Measurements from ENCODE around the gene THSD4.

Gene THSD4

DNA sequence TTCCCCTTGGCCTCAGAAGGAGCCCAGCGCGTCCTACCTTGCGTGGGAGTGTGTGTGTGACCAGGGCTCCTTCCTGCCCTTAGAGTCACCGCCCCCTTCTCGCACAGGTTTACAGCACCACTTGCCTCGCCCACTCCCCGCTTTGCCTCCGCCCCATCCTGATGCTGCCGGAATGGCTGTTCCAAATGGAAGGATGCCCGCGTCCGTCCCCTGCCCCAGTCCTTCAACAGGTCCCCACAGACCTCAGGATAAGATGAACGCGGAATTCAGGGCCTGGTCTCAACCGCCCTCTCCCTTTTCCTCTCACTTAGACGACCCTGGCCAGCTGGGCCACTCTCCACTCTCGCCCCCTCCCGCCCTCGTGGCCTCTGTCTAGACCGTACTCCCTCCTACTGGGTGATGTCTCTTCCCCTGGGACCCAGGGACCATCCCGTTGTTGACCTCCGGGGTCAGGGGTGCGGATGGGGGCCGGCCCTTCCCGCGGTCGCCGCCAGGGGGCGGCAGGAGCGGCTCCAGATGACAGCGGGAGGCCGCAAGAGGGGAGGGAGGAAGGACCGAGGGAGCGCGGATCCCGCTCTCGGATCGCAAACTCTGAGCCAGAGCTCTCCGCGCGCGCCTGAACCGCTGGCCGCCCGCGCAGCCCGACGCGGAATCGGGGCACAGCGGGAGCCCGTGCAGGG lies at the start of gene THSD4:
TSS of gene THSD4 (plus strand) at position 585 of the 680 bp plus-strand sequence.
- DNase-seq (ENCODE audit: low spot score), result peak; percentile 89

DNA sequence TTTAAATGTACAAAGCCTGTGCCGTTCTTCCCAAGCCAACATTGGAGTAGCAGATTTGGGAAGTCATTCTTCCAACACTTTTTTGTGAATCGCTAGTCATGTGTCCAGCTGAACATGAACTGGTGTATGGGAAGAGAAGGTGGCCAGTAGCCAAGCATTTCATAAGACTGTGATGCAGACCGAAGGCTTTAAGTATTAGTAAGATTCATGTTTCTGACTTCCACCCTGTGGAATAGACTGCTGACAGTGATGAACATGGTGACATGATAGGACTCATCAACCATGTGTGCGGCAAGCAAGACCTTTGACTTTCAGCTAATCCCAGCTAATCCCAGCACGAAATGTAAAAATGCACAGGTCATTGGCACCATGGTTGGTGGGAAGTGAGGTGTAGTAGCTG lies 48.3 kb upstream of the THSD4 start:
- no peak for DNase-seq (ENCODE audit: low spot score)

DNA sequence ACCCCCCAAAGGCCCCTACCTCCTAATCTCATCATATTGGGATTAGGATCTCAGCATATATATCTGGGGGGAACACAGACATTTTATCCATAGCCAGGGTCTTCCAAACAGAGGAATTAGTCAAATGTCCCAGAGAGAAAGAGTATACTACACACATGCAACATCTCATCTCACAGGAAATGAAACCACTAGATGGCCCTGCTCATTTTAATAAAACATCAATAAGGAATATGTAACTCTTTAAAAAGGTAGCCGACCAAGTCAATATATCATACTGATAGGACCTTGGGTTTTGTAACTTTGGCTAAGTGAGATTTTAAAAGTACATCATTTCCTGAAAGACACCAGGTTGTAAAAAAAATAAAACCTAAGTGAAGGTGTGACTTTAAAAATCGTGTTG lies 45.6 kb upstream of the THSD4 start:
- no peak for DNase-seq (ENCODE audit: low spot score)

DNA sequence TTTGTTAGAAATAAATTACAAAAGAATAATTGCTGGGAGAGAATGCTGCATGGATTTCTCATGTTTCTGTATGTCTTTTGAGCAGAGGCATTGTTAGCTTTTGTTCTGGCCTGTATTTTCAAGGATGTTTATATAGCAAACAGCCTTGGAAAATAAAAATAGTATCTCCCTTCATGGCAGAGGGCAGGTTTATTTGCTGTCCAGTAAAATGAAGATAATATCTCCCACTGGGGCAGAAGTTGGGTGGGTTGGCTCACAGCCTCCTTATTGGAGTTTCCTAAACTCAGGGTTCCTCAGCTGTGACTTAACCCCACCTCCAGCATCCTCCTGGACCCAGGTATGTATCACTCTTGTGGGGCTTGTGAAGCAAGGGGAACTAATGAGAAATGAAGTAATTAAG lies 43.7 kb upstream of the THSD4 start:
- DNase-seq (ENCODE audit: low spot score), result no peak

DNA sequence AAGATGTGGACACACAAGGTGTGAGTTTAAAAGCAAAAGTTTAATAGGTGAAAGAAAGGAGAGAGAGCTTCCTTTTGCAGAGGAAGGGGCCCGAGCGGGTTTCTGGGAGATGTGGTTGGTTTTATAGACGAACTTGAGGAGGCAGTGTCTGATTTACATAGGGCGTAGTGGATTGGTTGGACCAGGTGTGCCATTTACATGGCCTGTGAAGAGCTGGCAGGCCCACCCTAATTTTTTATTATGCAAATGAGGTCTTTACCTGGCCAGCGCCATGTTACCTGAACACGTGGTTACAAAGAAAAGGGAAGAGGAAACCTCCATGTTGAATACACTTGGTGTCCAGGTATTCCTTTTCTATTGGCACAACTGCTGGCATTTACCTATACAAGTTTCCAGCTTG lies 42.8 kb upstream of the THSD4 start:
- no peak for DNase-seq (ENCODE audit: low spot score)

DNA sequence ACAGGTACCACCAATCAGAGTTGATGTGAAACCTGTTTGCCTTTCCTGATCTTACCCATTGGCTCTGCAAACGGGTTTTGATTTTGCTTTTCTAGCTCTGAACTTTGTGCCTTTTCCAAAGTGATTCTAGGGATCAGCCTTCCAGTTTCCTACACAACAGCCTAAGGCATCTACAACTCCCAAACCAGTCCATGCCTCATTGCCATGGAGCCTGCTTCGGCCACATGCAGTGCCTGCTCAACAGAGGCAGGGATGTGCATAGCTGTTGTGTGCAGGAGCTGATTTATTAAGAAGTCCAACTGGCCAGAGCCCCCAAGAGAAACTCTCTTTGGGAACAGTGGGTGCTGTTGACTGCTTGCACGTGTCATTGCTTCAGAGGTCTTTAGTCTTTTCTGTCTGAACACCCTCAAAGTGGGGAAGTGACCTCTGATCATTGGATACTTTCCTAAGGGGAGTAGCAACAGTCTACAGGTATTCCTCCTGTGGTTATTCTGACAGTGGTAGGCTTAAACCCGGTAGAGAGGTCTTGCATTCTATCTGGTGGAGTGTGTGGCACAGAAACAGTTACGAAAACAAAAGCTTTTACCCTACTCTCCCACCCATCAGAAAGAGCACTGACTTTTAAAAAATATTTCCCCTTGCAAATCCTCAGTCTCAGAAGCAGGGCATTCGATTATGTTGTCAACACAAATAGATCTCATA lies 36.6 kb upstream of the THSD4 start:
- DNase-seq (ENCODE audit: low spot score), result no peak

DNA sequence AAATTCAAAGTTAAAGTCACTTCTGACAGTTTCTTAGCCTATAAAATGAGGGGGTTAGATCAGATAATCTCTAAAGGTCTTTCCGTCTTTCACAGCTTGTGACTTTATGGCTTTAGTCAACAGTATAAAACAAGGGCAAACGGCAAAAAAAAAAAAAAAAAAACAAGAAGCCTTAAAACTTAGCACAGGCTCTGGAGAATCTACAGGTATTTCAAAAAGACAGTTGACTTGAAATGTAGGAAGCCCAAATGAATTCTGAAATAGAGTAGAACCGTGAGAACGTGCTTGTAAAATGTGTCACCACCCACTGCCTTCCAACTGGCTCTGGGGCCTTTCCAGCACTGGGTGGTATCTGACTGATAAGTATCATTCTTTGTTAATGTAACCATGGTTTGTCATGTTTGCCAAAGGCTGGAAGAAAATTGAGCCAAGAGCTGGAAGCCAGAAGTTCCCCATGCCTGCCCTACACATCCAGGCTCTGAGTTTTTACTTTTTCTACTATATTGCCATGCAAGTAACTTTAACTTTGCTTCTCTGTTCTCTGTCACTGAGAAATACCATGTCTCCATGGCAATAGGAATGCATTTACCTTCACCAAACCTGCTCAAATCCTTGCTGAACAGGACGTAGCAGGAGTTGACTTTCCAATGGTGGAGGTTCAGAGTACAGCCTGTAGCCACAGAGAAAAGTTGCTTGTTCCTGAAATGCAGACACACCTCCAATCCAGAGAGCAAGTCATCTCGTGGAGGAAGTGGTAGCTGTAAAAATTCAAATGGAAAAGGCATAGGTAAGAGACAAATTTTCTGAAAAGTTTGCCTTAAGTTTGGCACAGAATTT lies 35.8 kb upstream of the THSD4 start:
- DNase-seq (ENCODE audit: low spot score), result peak; percentile 13

DNA sequence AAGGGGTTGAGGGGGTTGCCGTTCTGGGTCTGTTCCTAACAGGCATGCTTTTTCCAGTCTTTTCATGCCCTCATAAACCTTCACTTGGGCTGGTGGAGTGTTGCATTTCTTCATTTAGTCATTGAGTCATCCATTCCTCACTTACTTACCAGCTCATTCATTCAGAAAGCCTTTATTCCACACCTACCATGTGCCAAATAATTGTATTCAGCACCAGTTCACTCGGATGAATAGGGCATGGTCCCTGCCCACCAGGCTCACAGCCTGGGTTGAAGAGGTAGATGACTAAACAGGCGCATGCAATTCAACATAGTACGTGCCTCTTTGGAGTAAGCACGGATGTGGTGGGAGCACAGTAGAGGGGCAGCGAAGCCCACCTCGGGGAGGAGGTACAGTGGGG lies 35.1 kb upstream of the THSD4 start:
- DNase-seq (ENCODE audit: low spot score), result no peak

DNA sequence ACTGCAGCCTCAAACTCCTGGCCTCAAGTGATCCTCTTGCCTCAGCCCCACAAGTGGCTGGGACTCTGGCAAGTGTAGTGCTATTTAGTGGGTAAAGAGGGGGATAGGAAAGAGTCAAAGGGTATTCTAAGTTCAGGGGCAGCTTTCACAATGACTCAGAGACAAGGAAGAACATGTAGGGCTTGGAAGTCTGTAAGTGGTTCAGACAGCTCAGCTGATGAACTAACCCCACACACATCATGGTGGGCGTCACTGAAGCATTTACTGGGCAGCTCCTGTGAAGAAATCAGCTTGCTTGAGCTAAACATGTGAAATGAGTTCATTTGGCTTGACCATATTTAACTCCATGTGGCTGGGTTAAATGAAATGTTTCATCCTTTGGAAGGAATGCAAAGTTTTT lies 34.6 kb upstream of the THSD4 start:
- peak; percentile 8 for DNase-seq (ENCODE audit: low spot score)

DNA sequence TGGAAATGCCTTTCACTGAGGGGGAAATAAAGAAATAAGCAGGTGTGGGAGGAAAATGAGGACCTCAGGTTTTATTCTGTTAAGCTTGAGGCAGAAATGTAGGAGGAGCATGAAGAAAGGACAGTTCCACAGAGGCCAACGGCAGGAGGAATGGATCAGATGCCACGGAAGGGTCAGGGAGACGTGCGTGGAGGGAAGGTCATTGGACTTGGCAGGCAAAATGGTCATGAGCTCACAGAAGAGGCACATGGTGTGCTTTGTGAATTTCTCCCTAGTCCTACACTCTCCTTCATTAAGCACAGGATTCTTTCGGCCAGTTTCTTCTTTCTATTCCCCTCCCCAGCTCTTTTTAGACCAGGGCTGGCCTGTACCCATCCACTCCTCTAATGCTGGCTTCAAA lies 32.5 kb upstream of the THSD4 start:
- DNase-seq (ENCODE audit: low spot score), result no peak

DNA sequence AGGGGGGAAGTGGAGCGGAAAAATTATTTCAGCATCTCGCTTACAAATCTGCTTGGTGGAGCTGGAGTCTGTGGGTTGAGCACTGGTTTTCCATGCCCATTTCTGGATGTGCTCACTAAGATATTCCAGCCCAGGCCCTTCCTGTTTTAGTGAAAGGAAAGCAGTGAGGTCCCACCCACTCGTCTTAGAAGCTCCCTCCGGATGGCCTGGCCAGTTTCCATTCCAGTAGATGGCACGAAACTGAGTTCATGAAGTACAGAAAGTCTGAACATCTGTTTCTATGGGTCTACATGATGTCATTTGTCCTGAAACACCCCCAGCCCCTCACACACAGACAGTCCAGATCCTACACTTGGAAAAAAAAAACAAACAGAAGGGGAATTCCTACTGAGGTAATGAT lies 31.9 kb upstream of the THSD4 start:
- no peak for DNase-seq (ENCODE audit: low spot score)

DNA sequence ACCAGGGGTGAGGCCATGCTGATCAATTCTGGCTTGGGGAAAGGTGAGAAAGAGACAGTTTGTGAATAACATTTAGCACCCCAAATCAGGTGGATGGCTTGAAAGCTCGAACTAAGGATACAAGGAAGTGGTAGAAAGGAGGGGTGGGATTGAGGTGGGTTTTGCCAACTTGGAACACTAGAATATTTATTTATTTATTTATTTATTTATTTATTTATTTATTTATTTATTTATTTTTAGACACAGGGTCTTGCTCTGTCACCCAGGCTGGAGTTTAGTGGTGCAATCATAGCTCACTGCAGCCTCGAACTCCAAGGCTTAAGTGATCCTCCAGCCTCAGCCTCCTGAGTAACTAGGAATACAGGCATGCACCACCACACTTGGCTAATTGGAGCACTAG lies 31.0 kb upstream of the THSD4 start:
- no peak for DNase-seq (ENCODE audit: low spot score)

DNA sequence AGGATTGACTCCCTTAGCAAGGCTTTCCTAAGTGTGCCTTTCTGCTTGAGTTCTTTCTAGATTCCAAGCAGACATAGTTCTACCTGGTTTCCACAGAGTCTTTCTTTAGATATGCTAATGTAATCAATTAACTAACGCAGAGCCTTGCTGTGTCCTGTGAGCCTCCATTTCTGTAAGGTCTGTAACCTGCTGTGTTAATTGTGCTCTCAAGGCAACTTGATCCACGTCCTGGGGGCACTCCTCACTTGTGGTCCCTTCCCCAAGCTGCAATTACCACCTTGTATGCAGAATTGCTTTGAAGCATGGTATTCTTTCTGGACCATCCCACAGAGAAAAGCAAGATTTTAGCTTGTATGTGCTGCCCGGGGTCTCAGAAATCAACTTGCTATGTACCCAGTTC lies 29.5 kb upstream of the THSD4 start:
- no peak for DNase-seq (ENCODE audit: low spot score)

DNA sequence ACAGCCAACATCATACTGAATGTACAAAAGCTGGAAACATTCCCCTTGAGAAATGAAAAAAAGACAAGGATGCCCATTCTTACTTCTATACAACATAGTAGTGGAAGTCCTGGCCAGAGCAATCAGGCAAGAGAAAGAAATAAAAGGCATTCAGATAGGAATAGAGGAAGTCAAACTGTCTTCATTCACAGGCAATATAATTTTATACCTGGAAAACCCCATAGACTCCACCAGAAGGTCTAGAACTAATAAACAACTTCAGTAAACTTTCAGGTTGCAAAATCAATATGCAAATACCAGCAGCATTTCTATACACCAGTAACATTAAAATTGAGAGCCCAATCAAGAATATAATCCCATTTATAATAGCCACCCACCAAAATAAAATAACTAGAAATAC lies 27.1 kb upstream of the THSD4 start:
- no peak for DNase-seq (ENCODE audit: low spot score)

DNA sequence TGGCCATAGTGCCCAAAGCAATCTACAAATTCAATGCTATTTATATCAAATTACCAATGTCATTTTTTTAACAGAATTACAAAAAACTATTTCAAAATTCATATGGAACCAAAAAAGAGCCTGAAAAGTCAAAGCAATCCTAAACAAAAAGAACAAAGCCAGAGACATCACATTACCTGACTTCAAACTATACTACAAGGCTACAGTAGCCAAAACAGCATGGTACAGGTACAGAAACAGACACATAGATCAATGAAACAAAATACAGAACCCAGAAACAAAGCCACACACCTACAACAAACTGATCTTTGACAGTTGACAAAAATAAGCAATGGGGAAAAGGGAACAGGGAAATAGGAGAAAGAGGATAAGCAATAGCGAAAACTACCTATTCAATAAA lies 26.6 kb upstream of the THSD4 start:
- DNase-seq (ENCODE audit: low spot score), result no peak

DNA sequence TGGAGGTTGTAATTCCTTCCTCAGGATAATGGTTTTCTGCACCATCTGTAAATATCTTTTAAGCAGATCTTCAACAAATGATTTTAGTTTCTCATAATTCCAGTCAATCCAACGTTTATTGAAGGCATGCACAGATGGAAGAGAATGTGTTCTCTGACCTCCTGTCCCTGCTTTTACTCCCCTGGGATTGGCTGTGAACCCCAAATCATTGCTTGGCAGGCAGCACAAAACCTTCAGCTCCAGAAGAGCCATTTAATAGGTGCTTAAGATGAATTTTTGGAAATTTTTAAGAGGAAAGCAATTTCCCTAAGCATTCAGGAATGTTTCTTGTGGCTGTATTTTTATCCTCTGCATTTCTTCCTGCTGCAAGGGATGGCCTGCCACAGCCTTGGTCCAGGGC lies 25.5 kb upstream of the THSD4 start:
- no peak for DNase-seq (ENCODE audit: low spot score)

DNA sequence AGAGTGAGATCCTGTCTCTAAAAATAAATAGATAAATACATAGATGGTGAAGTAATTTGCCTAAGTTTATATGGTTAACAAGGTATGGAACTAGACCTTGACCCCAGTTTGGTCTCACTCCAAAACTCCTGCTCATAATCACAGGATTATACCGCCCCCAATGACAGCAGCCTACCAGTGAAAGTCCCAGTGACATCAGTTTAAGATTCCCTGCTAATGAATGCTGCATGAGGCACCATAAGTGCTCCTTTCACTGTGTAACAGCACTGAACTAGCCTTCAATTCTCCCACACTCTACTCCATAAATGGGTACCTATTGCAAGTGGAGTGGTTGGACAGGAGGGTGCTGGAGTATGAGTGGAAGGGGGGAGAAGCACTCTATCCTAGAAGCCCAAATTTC lies 23.7 kb upstream of the THSD4 start:
- DNase-seq (ENCODE audit: low spot score), result no peak

DNA sequence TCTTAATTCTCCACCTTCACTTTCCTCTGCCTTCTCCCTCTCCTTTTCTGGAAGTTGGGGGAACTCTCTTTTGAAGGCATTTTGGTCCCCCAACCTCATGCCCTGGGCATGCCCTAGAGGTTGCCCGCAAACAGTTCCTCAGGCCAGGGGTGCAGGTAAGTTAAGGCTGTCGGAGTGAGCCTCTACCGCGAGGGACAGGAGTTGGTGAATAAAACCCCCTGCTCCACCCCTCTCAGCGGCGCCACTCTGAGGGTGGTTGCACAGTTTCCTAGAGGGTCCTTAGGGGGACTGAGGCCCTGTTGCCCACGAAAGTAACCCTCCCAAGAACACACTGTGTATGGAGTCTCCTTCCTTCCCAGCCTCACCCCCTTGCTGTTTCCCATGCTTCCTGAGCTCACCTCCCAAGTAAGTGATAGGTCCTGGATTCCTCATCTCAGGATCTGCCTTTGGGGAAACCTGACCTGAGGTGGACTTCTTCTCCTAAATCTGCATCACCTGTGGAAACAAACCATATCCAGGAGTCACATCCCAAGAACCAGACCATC lies 23.1 kb upstream of the THSD4 start:
- DNase-seq (ENCODE audit: low spot score), result no peak

DNA sequence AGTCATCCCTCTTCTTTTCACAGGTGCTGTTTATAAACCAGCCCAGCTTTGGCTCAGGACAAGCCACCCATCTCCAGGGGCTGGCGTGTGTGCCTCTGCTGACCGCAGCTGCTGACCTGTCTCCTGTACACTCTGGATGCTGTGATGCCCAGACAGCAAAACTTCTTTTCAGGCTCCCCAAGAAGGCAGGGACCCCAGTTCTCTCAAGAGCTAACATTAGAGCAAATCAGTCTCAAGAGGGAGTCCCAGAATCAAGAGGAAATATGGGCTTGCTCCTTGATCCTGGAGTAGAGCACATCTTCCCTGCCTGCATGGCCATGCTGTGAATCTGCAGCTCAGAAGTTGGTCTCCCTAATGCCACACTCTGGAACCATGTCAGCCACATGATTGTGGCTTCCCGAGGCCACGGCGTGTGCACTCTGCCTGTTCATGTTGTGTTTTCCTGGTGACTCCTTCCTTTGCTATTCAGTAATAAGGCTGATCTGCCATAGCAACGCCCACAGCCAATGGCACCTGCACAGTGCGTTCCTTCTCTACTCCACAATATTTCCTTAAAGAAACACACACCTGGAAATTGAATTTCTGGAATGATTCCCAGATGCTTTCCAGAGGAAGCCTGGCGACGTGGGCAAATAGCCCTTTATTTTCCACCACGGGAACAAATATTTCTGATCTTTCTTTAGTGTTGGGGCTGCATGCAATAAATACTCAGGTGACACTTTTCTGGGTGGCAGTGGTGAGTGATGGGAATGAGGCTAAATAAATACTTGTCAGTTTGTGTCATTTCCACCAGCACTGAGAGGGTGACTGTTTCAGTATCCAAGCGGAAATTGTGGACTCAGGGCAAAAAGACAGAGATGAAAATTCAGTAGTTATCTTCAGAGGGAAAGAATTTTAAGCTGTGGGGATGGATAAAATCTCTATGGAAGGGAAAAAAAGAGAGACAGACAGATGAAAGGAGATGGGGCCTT lies 21.9 kb upstream of the THSD4 start:
- peak; percentile 68 for DNase-seq (ENCODE audit: low spot score)

DNA sequence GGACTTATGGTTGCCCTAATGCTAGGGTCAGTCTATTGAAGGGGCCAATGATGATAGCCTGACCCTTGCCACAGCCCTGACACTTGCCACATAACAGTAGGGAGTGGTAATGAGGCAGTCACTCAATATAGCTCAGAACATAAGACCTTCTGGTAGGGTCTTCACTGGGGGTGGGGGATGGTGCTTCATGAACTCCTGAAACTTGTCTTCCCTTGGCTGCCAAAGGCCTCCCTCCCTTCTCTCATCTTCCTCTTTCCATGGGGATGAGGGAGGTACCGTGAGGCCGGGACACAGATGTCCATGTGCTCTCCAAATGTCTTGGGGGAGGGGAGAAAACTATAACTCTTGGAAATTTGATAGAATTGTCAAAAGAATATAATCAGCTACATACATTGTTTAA lies 21.1 kb upstream of the THSD4 start:
- no peak for DNase-seq (ENCODE audit: low spot score)

DNA sequence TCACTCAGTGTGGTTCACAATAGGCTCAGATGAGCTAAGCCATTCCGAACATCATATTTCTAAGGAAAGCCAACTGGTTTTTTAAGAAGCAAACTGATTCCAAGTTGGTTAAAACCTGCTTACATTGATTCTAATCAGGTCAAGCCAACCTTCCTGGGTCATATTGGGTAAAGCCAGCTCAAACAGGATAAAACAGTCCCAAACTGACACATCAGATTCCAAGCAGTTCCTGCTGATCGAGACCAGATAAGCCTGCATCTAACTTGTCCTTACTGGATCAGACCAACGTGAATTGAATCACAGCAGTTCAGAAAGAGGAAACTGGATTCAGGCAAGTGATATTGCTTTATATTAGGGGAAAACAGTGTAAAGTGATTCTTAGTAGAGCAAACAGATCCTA lies 18.6 kb upstream of the THSD4 start:
- no peak for DNase-seq (ENCODE audit: low spot score)

DNA sequence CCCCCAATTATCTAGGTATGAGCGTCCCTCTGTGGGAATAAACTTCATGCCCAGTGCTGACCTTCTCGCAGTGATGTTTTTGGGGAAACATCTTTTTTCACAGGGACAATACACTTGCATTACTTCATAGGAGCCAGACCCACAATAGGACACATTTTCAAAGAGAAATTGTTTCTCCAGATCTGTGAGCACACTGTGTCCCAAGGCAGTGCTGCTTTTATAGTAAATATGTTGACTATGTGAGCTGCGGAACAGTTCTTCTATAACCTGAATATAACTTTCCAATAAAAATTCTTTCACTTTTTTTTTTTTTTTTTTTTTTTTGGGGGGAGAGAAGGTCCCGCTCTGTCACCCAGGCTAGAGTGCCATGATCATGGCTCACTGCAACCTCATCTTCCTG lies 17.4 kb upstream of the THSD4 start:
- no peak for DNase-seq (ENCODE audit: low spot score)
